OCI-LY3 (cell line): ENCODE data around the gene GPX5.
"Not testable (repeated sequence)": the region's sequence is repeated elsewhere in the genome, so short reads cannot be mapped to it uniquely, and the experiment has no call there.

Experiments used
- H2AFZ ChIP-seq: fragments of 200-600, 300-600 bp; shearing (Covaris generic); 2 replicates; pipeline ENCODE4 v1.6.0; 2014; ENCODE audit warnings: antibody characterized with exemption, low read depth, low read length
- H3K27ac ChIP-seq: fragments of 200-600, 300-600 bp; sonication (generic); 2 replicates; pipeline ENCODE4 v1.5.1; 2014; ENCODE audit warnings: mild to moderate bottlenecking, low read length, moderate library complexity, mixed read lengths
- H3K27me3 ChIP-seq: fragments of 200-600, 300-600 bp; sonication (generic); 2 replicates; pipeline ENCODE4 v1.6.1; 2014; ENCODE audit warnings: low read depth, low read length, mixed read lengths
- H3K36me3 ChIP-seq: fragments of 200-600, 300-600 bp; sonication (generic); replicated peaks from 2 replicates; pipeline ENCODE3; 2014; ENCODE audit warnings: low read depth, low read length, mixed read lengths
- H3K4me1 ChIP-seq: fragments of 300-600, 200-600 bp; sonication (generic); 2 replicates; pipeline ENCODE4 v1.6.1; 2014; ENCODE audit warnings: low read length, mixed read lengths
- H3K4me2 ChIP-seq: fragments of 200-600, 300-600 bp; sonication (generic); 2 replicates; pipeline ENCODE4 v1.6.1; 2014; ENCODE audit warnings: low read length, mixed read lengths
- H3K4me3 ChIP-seq: fragments of 300-600, 200-600 bp; sonication (generic); 2 replicates; pipeline ENCODE4 v1.5.1; 2014; ENCODE audit warnings: antibody characterized with exemption, mild to moderate bottlenecking, low read length, moderate library complexity
- H3K79me2 ChIP-seq: fragments of 300-600, 200-600 bp; shearing (Covaris generic); 2 replicates; pipeline ENCODE4 v1.6.1; 2014; ENCODE audit warnings: mild to moderate bottlenecking, low read length, mixed read lengths
- H3K9ac ChIP-seq: fragments of 300-600, 200-600 bp; shearing (Covaris generic); 2 replicates; pipeline ENCODE4 v1.6.0; 2014; ENCODE audit warnings: mild to moderate bottlenecking, low read length, moderate library complexity
- H3K9me3 ChIP-seq: fragments of 200-600, 300-600 bp; shearing (Covaris generic); 2 replicates; pipeline ENCODE4 v1.6.1; 2014; ENCODE audit warnings: low read length, mixed read lengths; ENCODE audit not compliant: insufficient read depth
- H4K20me1 ChIP-seq: fragments of 200-600, 300-600 bp; sonication (generic); 2 replicates; pipeline ENCODE4 v1.6.1; 2016; ENCODE audit warnings: low read length, mixed read lengths; ENCODE audit not compliant: insufficient read depth
- CTCF ChIP-seq: fragments of 200-600, 300-600 bp; sonication (generic); IDR thresholded peaks from 2 replicates; pipeline ENCODE4 v1.5.1; 2014; ENCODE audit warnings: antibody characterized with exemption, low read length, low read depth
- EZH2phosphoT487 ChIP-seq: fragments of 200-600 bp; shearing (Covaris generic); IDR thresholded peaks from 2 replicates; pipeline ENCODE4 v1.6.1; 2018; ENCODE audit warnings: antibody characterized with exemption, mixed run types, low read depth

GPX5 gene

GRCh38 chr6:28506807-28507475 is 18.7 kb upstream of the GPX5 start:
- Histone ChIP-seq H3K4me3 (no peak overlapping the region), H2AFZ (no peak overlapping the region), H3K27ac (no peak overlapping the region), H3K9me3 (no peaks in the 10 kb centered on the region), H3K27me3 (no peaks in the 10 kb centered on the region; the same call in 1 of the 2 replicates), H3K4me2 (no peak overlapping the region), H3K9ac (no peak overlapping the region), H3K36me3 (no peaks in the 10 kb centered on the region), H3K79me2 (no peaks in the 10 kb centered on the region), H3K4me1 (no peaks in the 10 kb centered on the region), H4K20me1 (no peaks in the 10 kb centered on the region)
- no peak for TF ChIP-seq CTCF
- TF ChIP-seq EZH2phosphoT487: no peak

- H3K27me3 ChIP-seq: peaks cover under 1% of the 10 kb centered on the region; the same call in 1 of the 2 replicates
These were observed 13.9 kb upstream of the GPX5 start for GRCh38 chr6:28511628-28512300.

GRCh38 chr6:28512387-28512786 is 13.3 kb upstream of the GPX5 start:
- H3K27ac ChIP-seq, H3K9ac ChIP-seq, H3K79me2 ChIP-seq, H3K4me1 ChIP-seq, H3K27me3 ChIP-seq, H2AFZ ChIP-seq, H3K4me3 ChIP-seq, H3K4me2 ChIP-seq, H3K36me3 ChIP-seq, H3K9me3 ChIP-seq, H4K20me1 ChIP-seq: not testable (repeated sequence)

More at GRCh38 chr6:28511628-28512300, 13.9 kb upstream of the GPX5 start:
- no peak overlapping the region for H2AFZ ChIP-seq
- no peak overlapping the region for H3K4me3 ChIP-seq
- no peaks in the 10 kb centered on the region for H3K4me1 ChIP-seq
- TF ChIP-seq EZH2phosphoT487: no peak
- TF ChIP-seq CTCF: no peak
- no peak overlapping the region for H3K27ac ChIP-seq
- no peak overlapping the region for H3K4me2 ChIP-seq
- no peak overlapping the region for H3K9ac ChIP-seq
- H4K20me1 ChIP-seq: no peaks in the 10 kb centered on the region
- no peaks in the 10 kb centered on the region for H3K79me2 ChIP-seq
- H3K9me3 ChIP-seq: no peaks in the 10 kb centered on the region
- H3K36me3 ChIP-seq: no peaks in the 10 kb centered on the region

- H2AFZ ChIP-seq: no peak within 1 kb of the TSS
- H4K20me1 ChIP-seq: no peaks in the 10 kb centered on the region
- peaks cover 10% of the 10 kb centered on the region; the same call in 1 of the 2 replicates for H3K27me3 ChIP-seq
- no peak within 1 kb of the TSS for H3K4me3 ChIP-seq
- H3K4me2 ChIP-seq: no peak within 1 kb of the TSS
- no peaks in the 10 kb centered on the region for H3K9me3 ChIP-seq
- no peaks in the 10 kb centered on the region for H3K4me1 ChIP-seq
- H3K27ac ChIP-seq: no peak within 1 kb of the TSS
- no peaks in the 10 kb centered on the region for H3K79me2 ChIP-seq
- TF ChIP-seq EZH2phosphoT487 (no peak), CTCF (no peak)
- H3K9ac ChIP-seq: no peak within 1 kb of the TSS
- no peaks in the 10 kb centered on the region for H3K36me3 ChIP-seq
These were observed 10.0 kb upstream of the GPX5 start, which contains the start of gene GPX6 for GRCh38 chr6:28515676-28516075. Gene GPX6 (minus strand): TSS chr6:28515793. CDS start chr6:28515743, 50 bp downstream.
